Testis (tissue), 2 donors: ENCODE data around the gene NUP50.

ENCODE experiments used
- POLR2A ChIP-seq: fragments of 450-650 bp; IDR thresholded peaks from one replicate; pipeline ENCODE4 v1.6.1; 2017; ENCODE audit warnings: antibody characterized with exemption, mild to moderate bottlenecking, moderate library complexity
- TF ChIP-seq, protein P1 (sequence below), 3 experiments: fragments of 450-650 bp in 2 of 3; fragments of 200-600 bp in 1 of 3; sonication (generic) in 1 of 3; IDR thresholded peaks; one replicate each; pipeline ENCODE4 v1.5.1; 2016 to 2019; ENCODE audit warnings: antibody characterized with exemption in 3 of 3, mild to moderate bottlenecking in 2 of 3, moderate library complexity in 1 of 3

DNA sequence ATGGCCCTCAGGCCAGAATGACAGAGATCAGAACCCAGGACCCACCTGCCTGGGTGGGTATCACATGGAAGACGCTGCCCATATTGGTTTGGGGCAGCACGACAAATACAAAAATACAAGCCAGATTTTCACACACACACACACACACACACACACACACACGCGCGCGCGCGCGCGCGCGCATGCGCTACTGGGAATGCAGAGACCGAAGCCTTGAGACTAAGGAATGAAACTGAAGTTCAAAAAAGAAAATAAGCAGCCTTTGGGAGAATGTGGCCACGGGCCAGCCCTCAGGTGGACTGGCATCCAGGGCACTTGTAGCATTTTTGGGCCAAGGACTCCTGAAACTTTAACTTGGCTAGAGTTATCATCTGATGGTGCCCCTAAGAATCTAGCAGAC, 21.3 kb upstream of the NUP50 start:
- TF ChIP-seq, protein P1, sequence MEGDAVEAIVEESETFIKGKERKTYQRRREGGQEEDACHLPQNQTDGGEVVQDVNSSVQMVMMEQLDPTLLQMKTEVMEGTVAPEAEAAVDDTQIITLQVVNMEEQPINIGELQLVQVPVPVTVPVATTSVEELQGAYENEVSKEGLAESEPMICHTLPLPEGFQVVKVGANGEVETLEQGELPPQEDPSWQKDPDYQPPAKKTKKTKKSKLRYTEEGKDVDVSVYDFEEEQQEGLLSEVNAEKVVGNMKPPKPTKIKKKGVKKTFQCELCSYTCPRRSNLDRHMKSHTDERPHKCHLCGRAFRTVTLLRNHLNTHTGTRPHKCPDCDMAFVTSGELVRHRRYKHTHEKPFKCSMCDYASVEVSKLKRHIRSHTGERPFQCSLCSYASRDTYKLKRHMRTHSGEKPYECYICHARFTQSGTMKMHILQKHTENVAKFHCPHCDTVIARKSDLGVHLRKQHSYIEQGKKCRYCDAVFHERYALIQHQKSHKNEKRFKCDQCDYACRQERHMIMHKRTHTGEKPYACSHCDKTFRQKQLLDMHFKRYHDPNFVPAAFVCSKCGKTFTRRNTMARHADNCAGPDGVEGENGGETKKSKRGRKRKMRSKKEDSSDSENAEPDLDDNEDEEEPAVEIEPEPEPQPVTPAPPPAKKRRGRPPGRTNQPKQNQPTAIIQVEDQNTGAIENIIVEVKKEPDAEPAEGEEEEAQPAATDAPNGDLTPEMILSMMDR (IDR thresholded peaks at IDR 0.05), result no peak
- TF ChIP-seq POLR2A, result no peak
